K562 (cell line): ENCODE data around the gene MYO3B. TPM values are rescaled to one million over a fixed set of nuclear protein-coding genes. Genes with fewer than 3 reads are reported as not detected.

Source experiments
- COPS2 ChIP-seq: fragments of 450-650 bp; conservative IDR thresholded peaks from 2 replicates; pipeline ENCODE4 v1.6.1; 2016; ENCODE audit warnings: mild to moderate bottlenecking, moderate library complexity
- DIDO1 ChIP-seq: fragments of 450-650 bp; IDR thresholded peaks from 2 replicates; pipeline ENCODE4 v1.6.1; 2016; ENCODE audit warnings: low read depth, missing biosample characterization, missing genetic modification characterization
- GATAD2B ChIP-seq: fragments of 450-650 bp; IDR thresholded peaks from 2 replicates; pipeline ENCODE4 v1.6.1; 2017; ENCODE audit warnings: mild to moderate bottlenecking, borderline replicate concordance
- HDGF ChIP-seq: fragments of 450-650 bp; IDR thresholded peaks from 2 replicates; pipeline ENCODE4 v1.6.1; 2016
- ILK ChIP-seq: fragments of 450-650 bp; IDR thresholded peaks from 2 replicates; pipeline ENCODE4 v1.6.1; 2016; ENCODE audit warnings: missing genetic modification characterization, low read depth, mild to moderate bottlenecking, missing compliant biosample characterization, moderate library complexity, borderline replicate concordance
- IRF9 ChIP-seq: fragments of 450-650 bp; IDR thresholded peaks from 2 replicates; pipeline ENCODE4 v1.6.1; 2016; ENCODE audit warnings: missing biosample characterization, missing genetic modification characterization
- KDM5B ChIP-seq: fragments of 200-600 bp; sonication (generic); IDR thresholded peaks from 2 replicates; pipeline ENCODE4 v1.6.1; 2012; ENCODE audit warnings: low read depth, mild to moderate bottlenecking, moderate library complexity, low read length, control low read depth, inconsistent platforms; ENCODE audit not compliant: insufficient replicate concordance
- MED1 ChIP-seq: sonication (generic); formaldehyde crosslinking; IDR thresholded peaks from 2 replicates; pipeline ENCODE4 v1.8.1; 2023; ENCODE audit warnings: missing genetic modification reagents, borderline replicate concordance
- NFXL1 ChIP-seq: fragments of 450-650 bp; formaldehyde crosslinking; IDR thresholded peaks from 2 replicates; pipeline ENCODE4 v1.4.0; 2021; ENCODE audit warnings: mild to moderate bottlenecking
- NR2C2 ChIP-seq, 2 experiments: fragments of 200-800 bp in 1 of 2; sonication (Bioruptor generic) in 1 of 2; sonication (generic) in 1 of 2; formaldehyde crosslinking in 1 of 2; IDR thresholded peaks; 2 replicates each; pipeline versions ENCODE4 v1.6.1 to v1.8.0; 2016 to 2022; ENCODE audit warnings: mild to moderate bottlenecking in 1 of 2, missing compliant biosample characterization in 1 of 2, missing genetic modification characterization in 1 of 2, missing genetic modification reagents in 1 of 2
- SMAD3 ChIP-seq: fragments of 450-650 bp; formaldehyde crosslinking; conservative IDR thresholded peaks from 2 replicates; pipeline ENCODE4 v1.4.0; 2020; ENCODE audit warnings: mild to moderate bottlenecking
- ZNF316 ChIP-seq: fragments of 450-650 bp; IDR thresholded peaks from 2 replicates; pipeline ENCODE4 v1.6.1; 2016
- ZNF407 ChIP-seq: fragments of 450-650 bp; IDR thresholded peaks from 2 replicates; pipeline ENCODE4 v1.6.1; 2016; ENCODE audit warnings: low read depth
- ZNF41 ChIP-seq: fragments of 250-450 bp; sonication (Bioruptor Pico); conservative IDR thresholded peaks from 2 replicates; pipeline ENCODE4 v1.4.0; 2020; ENCODE audit warnings: mild to moderate bottlenecking
- ZNF444 ChIP-seq: fragments of 250-450 bp; sonication (Bioruptor Pico); IDR thresholded peaks from 2 replicates; pipeline ENCODE4 v1.4.0; 2020; ENCODE audit warnings: mild to moderate bottlenecking, moderate library complexity
- ZNF644 ChIP-seq: fragments of 200-800 bp; sonication (Bioruptor generic); IDR thresholded peaks from 2 replicates; pipeline ENCODE4 v1.6.1; 2016; ENCODE audit warnings: low read depth, missing genetic modification characterization, missing compliant biosample characterization
- polyA plus RNA-seq, 8 experiments: library from polyadenylated mRNA; depleted of rRNA in 4 of 8; stranded (reverse) in 5 of 8; unstranded in 3 of 8; fragments of >200 nt; fragmentation: Nextera tagmentation in 2 of 8; fragmentation: Illumina TruSeq in 1 of 8; extraction: Ambion mirVana in 2 of 8; extraction: Trizol in 1 of 8; gene quantifications; 2 replicates each; pipeline versions ENCODE4 v1.2.1 to v1.2.3, GENCODE V29; 2011 to 2014; ENCODE audit warnings: inconsistent platforms in 1 of 8, missing spikeins in 1 of 8
- total RNA-seq, 7 experiments: library from RNA; depleted of rRNA in 6 of 7; stranded (reverse); fragments of >200 nt in 6 of 7; fragmentation: Illumina TruSeq in 2 of 7; extraction: Trizol in 2 of 7; gene quantifications; 2 replicates each; pipeline versions ENCODE4 v1.2.1 to v1.2.3, GENCODE V29; 2011 to 2021; ENCODE audit warnings: low replicate concordance in 1 of 7
- TF ChIP-seq, protein P1 (sequence below), 2 experiments: fragments of 250-450 bp in 1 of 2; fragments of 450-650 bp in 1 of 2; sonication (Bioruptor Pico) in 1 of 2; IDR thresholded peaks; 2 replicates each; pipeline versions ENCODE4 v1.6.1 to v1.8.0; 2016 to 2021; ENCODE audit warnings: mild to moderate bottlenecking in 2 of 2, moderate library complexity in 2 of 2, missing compliant biosample characterization in 1 of 2, missing genetic modification characterization in 1 of 2

The MYO3B gene
- total and polyA plus RNA-seq, 9 of the 15 experiments (the other 6 are each of a cell fraction or from before 2014, with no cell fraction given) = 2.7 to 6.5 (median 3.6) TPM

- TF ChIP-seq DIDO1 (tag) (peak; percentile 63; the same call in 1 of the 2 replicates), HDGF (no peak), ZNF407 (no peak), MED1 (CRISPR knock-in tag) (no peak), ZNF444 (CRISPR knock-in tag) (no peak), GATAD2B (no peak), SMAD3 (CRISPR knock-in tag) (peak; percentile 75), ILK (peak; percentile 60; the same call in 1 of the 2 replicates), ZNF644 (tag) (peak; percentile 65; the same call in 1 of the 2 replicates), NFXL1 (CRISPR knock-in tag) (0 out of 2 replicates have a peak, but pooled peaks have one; percentile 18), NR2C2 (CRISPR knock-in tag; IDR thresholded peaks at IDR 0.05) (no peak), NR2C2 (tag; IDR thresholded peaks at IDR 0.05) (0 out of 2 replicates have a peak, but pooled peaks have one; percentile 23), KDM5B (no peak), ZNF41 (CRISPR knock-in tag) (peak; percentile 82), COPS2 (no peak), IRF9 (tag) (peak; percentile 52; the same call in 1 of the 2 replicates), ZNF316 (peak; percentile 80)
- TF ChIP-seq, protein P1, sequence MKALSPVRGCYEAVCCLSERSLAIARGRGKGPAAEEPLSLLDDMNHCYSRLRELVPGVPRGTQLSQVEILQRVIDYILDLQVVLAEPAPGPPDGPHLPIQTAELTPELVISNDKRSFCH (CRISPR knock-in tag; IDR thresholded peaks at IDR 0.05) = no peak
- TF ChIP-seq, protein P1 (tag; IDR thresholded peaks at IDR 0.05) = peak; percentile 96
Measured at GRCh38 chr2:170344663-170345346, 166.9 kb downstream of the MYO3B start (continued).
